ENCODE results near the gene TBC1D9.

The TBC1D9 gene

GRCh38 chr4:140707325-140707724 lies 48.9 kb downstream of the TBC1D9 start:
- in situ Hi-C loops (cut with MboI; ENCODE audit: low sequenced_read_pairs, unreplicated experiment), result no loop called here
- TF ChIP-seq CTCF (IDR thresholded peaks at IDR 0.05; ENCODE audit: borderline replicate concordance, control extremely low read depth, extremely low read depth, insufficient read depth, missing control alignments), result no peak
- no peak for DNase-seq (ENCODE audit: low spot score)

- TF ChIP-seq CTCF (IDR thresholded peaks at IDR 0.05; ENCODE audit: borderline replicate concordance, control extremely low read depth, extremely low read depth, insufficient read depth, missing control alignments), result no peak
- in situ Hi-C loops (cut with MboI; ENCODE audit: low sequenced_read_pairs, unreplicated experiment), result no loop called here
- DNase-seq (ENCODE audit: low spot score), result no peak
These were observed 49.5 kb downstream of the TBC1D9 start for GRCh38 chr4:140706665-140707064.

- in situ Hi-C loops (cut with MboI; ENCODE audit: low sequenced_read_pairs, unreplicated experiment), result no loop called here
- TF ChIP-seq CTCF (IDR thresholded peaks at IDR 0.05; ENCODE audit: borderline replicate concordance, control extremely low read depth, extremely low read depth, insufficient read depth, missing control alignments), result no peak
- DNase-seq (ENCODE audit: low spot score), result no peak
These were observed 49.9 kb downstream of the TBC1D9 start for GRCh38 chr4:140706276-140706625.

- no peak for DNase-seq (ENCODE audit: low spot score)
- TF ChIP-seq CTCF (IDR thresholded peaks at IDR 0.05; ENCODE audit: borderline replicate concordance, control extremely low read depth, extremely low read depth, insufficient read depth, missing control alignments), result no peak
- in situ Hi-C loops (cut with MboI; ENCODE audit: low sequenced_read_pairs, unreplicated experiment), result no loop called here
These were observed 50.4 kb downstream of the TBC1D9 start for GRCh38 chr4:140705625-140706275.

- no peak for TF ChIP-seq CTCF (IDR thresholded peaks at IDR 0.05; ENCODE audit: borderline replicate concordance, control extremely low read depth, extremely low read depth, insufficient read depth, missing control alignments)
- no peak for DNase-seq (ENCODE audit: low spot score)
- in situ Hi-C loops (cut with MboI; ENCODE audit: low sequenced_read_pairs, unreplicated experiment), result no loop called here
These were observed 51.2 kb downstream of the TBC1D9 start for GRCh38 chr4:140704964-140705363.

- no peak for TF ChIP-seq CTCF (IDR thresholded peaks at IDR 0.05; ENCODE audit: borderline replicate concordance, control extremely low read depth, extremely low read depth, insufficient read depth, missing control alignments)
- no peak for DNase-seq (ENCODE audit: low spot score)
- in situ Hi-C loops (cut with MboI; ENCODE audit: low sequenced_read_pairs, unreplicated experiment), result no loop called here
These were observed 51.7 kb downstream of the TBC1D9 start for GRCh38 chr4:140704392-140704960.
